ENCODE results near the gene C19orf25. TPM values are rescaled to one million over a fixed set of nuclear protein-coding genes. Genes with fewer than 3 reads are reported as not detected.

The C19orf25 gene
- total and polyA plus RNA-seq, 2 of the 13 experiments (the other 11 are each of a cell fraction or from before 2014, with no cell fraction given), result 14.2 to 32.4 TPM

- peak; percentile 91 for TF ChIP-seq ZNF563 (CRISPR knock-in tag; IDR thresholded peaks at IDR 0.05)
- no peak for TF ChIP-seq TBL1XR1 (IDR thresholded peaks at IDR 0.05; ENCODE audit: borderline replicate concordance, low read length, partially characterized antibody)
- TF ChIP-seq ZFP82 (CRISPR knock-in tag; IDR thresholded peaks at IDR 0.05; ENCODE audit: borderline replicate concordance), result peak; percentile 77; the same call in 1 of the 2 replicates
- TF ChIP-seq HIVEP1 (CRISPR knock-in tag; IDR thresholded peaks at IDR 0.05), result peak; percentile 95
- peak; percentile 84 for TF ChIP-seq ZNF18 (CRISPR knock-in tag; IDR thresholded peaks at IDR 0.05; ENCODE audit: insufficient replicate concordance)
- peak; percentile 97; the same call in 1 of the 2 replicates for TF ChIP-seq NRL (CRISPR knock-in tag; IDR thresholded peaks at IDR 0.05; ENCODE audit: borderline replicate concordance)
- TF ChIP-seq ZNF670 (CRISPR knock-in tag; IDR thresholded peaks at IDR 0.05; ENCODE audit: borderline replicate concordance), result peak; percentile 96
- peak; percentile 98; the same call in 1 of the 2 replicates for TF ChIP-seq ZNF619 (CRISPR knock-in tag; IDR thresholded peaks at IDR 0.05)
- TF ChIP-seq IRF2 (CRISPR knock-in tag; IDR thresholded peaks at IDR 0.05), result peak; percentile 97
- TF ChIP-seq TFE3 (CRISPR knock-in tag; IDR thresholded peaks at IDR 0.05), result peak; percentile 53; the same call in 1 of the 2 replicates
- peak; percentile 61; the same call in 1 of the 2 replicates for TF ChIP-seq ZBTB44 (CRISPR knock-in tag; IDR thresholded peaks at IDR 0.05)
- peak; percentile 75; the same call in 1 of the 2 replicates for TF ChIP-seq ZNF576 (CRISPR knock-in tag; IDR thresholded peaks at IDR 0.05)
- peak; percentile 95 for TF ChIP-seq DRAP1 (CRISPR knock-in tag; IDR thresholded peaks at IDR 0.05)
- TF ChIP-seq ZNF558 (CRISPR knock-in tag; IDR thresholded peaks at IDR 0.05; ENCODE audit: borderline replicate concordance), result 0 out of 2 replicates have a peak, but pooled peaks have one; percentile 46
- TF ChIP-seq ZNF24 (IDR thresholded peaks at IDR 0.05), result no peak
- TF ChIP-seq RBM39 (IDR thresholded peaks at IDR 0.05; ENCODE audit: low read depth, low read length, poor library complexity, severe bottlenecking), result peak; percentile 98
- peak; percentile 84 for TF ChIP-seq HMGXB3 (CRISPR knock-in tag; IDR thresholded peaks at IDR 0.05; ENCODE audit: borderline replicate concordance)
- TF ChIP-seq DMAP1 (CRISPR knock-in tag; IDR thresholded peaks at IDR 0.05), result peak; percentile 94
Observed at GRCh38 chr19:1438035-1438932, 40.7 kb downstream of the C19orf25 start, which contains the start of gene RPS15 (continued).
